Activated CD4-positive, alpha-beta T cell treated with anti-CD3 and anti-CD28 coated beads, Interleukin-2, amount 10 ng/mL, durations not matched to agents 24 days and 14 days (primary cell): ENCODE data around the gene C16orf96. TPM values are rescaled to one million over a fixed set of nuclear protein-coding genes. Genes with fewer than 3 reads are reported as not detected.

Experiments used
- DNase-seq: peaks from one replicate; pipeline ENCODE4 v3.0.0; 2022
- H3K27ac Mint-ChIP-seq: one replicate; pipeline ENCODE4 v1.8.0; 2022; ENCODE audit warnings: mild to moderate bottlenecking, mixed read lengths
- H3K27me3 Mint-ChIP-seq: one replicate; pipeline ENCODE4 v1.8.0; 2022; ENCODE audit warnings: mixed read lengths
- H3K36me3 Mint-ChIP-seq: one replicate; pipeline ENCODE4 v1.8.0; 2022; ENCODE audit warnings: low read depth, mild to moderate bottlenecking, mixed read lengths
- H3K4me1 Mint-ChIP-seq: one replicate; pipeline ENCODE4 v1.8.0; 2021; ENCODE audit warnings: mixed read lengths
- H3K4me3 Mint-ChIP-seq: one replicate; pipeline ENCODE4 v1.8.0; 2022; ENCODE audit warnings: mild to moderate bottlenecking, moderate library complexity, mixed read lengths
- H3K9me3 Mint-ChIP-seq: one replicate; pipeline ENCODE4 v1.8.0; 2021; ENCODE audit warnings: mixed read lengths
- intact Hi-C: fragments of 100-400 bp; cut with micrococcal nuclease; formaldehyde crosslinking; loops from one replicate; pipeline ENCODE4 v1.15.1; 2023
- total RNA-seq: library from RNA; stranded (reverse); gene quantifications from 2 replicates; pipeline ENCODE4 v1.2.3, GENCODE V29; 2022

The C16orf96 gene
- total RNA-seq, 1 donor from 2014 or later = not detected

- H3K4me1 Mint-ChIP-seq = peaks cover 6% of the 10 kb centered on the region
- H3K9me3 Mint-ChIP-seq = peaks cover 3% of the 10 kb centered on the region
- no peaks in the 10 kb centered on the region for H3K27me3 Mint-ChIP-seq
- no peak overlapping the region for H3K4me3 Mint-ChIP-seq
- peaks cover 29% of the 10 kb centered on the region for H3K36me3 Mint-ChIP-seq
- H3K27ac Mint-ChIP-seq = no peak overlapping the region
- intact Hi-C loops = no loop called here
- no peak for DNase-seq
Measured at GRCh38 chr16:4633910-4634635, 77.9 kb downstream of the C16orf96 start.

GRCh38 chr16:4634768-4635167 lies 78.6 kb downstream of the C16orf96 start:
- H3K9me3 Mint-ChIP-seq = peaks cover 3% of the 10 kb centered on the region
- H3K4me3 Mint-ChIP-seq = no peak overlapping the region
- H3K27me3 Mint-ChIP-seq = no peaks in the 10 kb centered on the region
- intact Hi-C loops = no loop called here
- DNase-seq = no peak
- H3K4me1 Mint-ChIP-seq = peaks cover 3% of the 10 kb centered on the region
- no peak overlapping the region for H3K27ac Mint-ChIP-seq
- peaks cover 27% of the 10 kb centered on the region for H3K36me3 Mint-ChIP-seq

DNA sequence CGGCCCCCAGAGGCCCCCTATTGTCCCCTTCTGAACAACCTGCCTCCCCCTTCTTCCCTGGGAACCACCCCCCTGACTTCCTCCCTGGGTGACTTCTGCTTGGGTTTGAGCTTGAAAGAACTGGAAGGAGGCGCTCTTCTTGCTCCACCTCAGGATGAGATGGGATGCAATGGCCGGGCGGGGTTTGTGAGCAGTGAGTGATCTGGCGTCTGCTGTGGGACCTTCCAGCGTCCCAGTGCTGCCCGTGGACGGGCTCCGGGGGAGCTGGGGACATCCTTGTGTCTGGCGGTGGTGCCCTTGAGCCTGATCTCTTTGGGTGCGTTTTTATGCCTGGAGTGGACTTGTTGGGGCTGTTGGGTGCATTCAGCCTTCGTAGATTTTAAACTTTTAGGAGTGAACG lies 80.1 kb downstream of the C16orf96 start:
- no peak overlapping the region for H3K4me3 Mint-ChIP-seq
- no peak for DNase-seq
- H3K36me3 Mint-ChIP-seq = peaks cover 23% of the 10 kb centered on the region
- H3K4me1 Mint-ChIP-seq = peaks cover 11% of the 10 kb centered on the region
- H3K27ac Mint-ChIP-seq = no peak overlapping the region
- intact Hi-C loops = no loop called here
- H3K27me3 Mint-ChIP-seq = no peaks in the 10 kb centered on the region
- peaks cover 2% of the 10 kb centered on the region for H3K9me3 Mint-ChIP-seq

DNA sequence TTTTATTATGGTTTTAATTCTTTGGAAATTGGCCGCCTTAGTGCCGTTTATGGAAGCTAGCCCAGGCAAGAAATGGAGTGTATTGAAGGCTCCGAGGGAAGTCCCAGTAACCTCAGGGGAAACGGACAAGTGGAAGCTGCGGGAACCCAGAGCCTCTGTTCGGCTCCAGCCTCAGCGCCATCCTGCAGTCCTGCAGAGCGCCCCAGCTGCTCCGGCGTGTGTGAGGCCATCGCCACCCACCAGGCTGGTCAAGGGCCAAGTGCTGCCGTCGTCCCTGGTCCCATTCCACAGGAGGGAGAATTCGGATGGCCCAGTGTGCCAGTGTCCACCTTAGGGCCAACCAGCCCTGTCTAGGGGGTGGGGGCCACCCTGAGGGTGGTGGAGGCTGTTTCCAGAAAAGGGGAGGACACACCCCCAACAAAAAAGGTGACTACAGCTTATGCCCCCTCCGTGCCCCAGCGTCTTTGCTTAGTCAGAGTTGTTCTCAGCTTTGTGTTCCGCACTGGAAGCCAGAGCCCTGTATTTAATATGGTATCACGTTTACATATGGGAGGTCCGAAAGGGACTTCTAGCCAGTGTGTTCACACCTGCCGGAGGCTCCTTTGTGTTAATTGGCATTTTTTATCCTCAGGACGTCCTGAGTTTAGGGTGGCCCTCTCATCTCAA lies 81.5 kb downstream of the C16orf96 start:
- no peak for DNase-seq
- intact Hi-C loops = no loop called here
- Mint-ChIP-seq H3K4me1 (peaks cover 11% of the 10 kb centered on the region), H3K4me3 (no peak overlapping the region), H3K9me3 (no peaks in the 10 kb centered on the region), H3K27me3 (no peaks in the 10 kb centered on the region), H3K27ac (no peak overlapping the region), H3K36me3 (peaks cover 14% of the 10 kb centered on the region)

- no peak overlapping the region for H3K4me3 Mint-ChIP-seq
- H3K27ac Mint-ChIP-seq = no peak overlapping the region
- DNase-seq = no peak
- no peaks in the 10 kb centered on the region for H3K27me3 Mint-ChIP-seq
- H3K36me3 Mint-ChIP-seq = peaks cover 7% of the 10 kb centered on the region
- H3K4me1 Mint-ChIP-seq = peaks cover 13% of the 10 kb centered on the region
- intact Hi-C loops = no loop called here
- H3K9me3 Mint-ChIP-seq = no peaks in the 10 kb centered on the region
Measured at GRCh38 chr16:4639899-4640509, 83.9 kb downstream of the C16orf96 start.

DNA sequence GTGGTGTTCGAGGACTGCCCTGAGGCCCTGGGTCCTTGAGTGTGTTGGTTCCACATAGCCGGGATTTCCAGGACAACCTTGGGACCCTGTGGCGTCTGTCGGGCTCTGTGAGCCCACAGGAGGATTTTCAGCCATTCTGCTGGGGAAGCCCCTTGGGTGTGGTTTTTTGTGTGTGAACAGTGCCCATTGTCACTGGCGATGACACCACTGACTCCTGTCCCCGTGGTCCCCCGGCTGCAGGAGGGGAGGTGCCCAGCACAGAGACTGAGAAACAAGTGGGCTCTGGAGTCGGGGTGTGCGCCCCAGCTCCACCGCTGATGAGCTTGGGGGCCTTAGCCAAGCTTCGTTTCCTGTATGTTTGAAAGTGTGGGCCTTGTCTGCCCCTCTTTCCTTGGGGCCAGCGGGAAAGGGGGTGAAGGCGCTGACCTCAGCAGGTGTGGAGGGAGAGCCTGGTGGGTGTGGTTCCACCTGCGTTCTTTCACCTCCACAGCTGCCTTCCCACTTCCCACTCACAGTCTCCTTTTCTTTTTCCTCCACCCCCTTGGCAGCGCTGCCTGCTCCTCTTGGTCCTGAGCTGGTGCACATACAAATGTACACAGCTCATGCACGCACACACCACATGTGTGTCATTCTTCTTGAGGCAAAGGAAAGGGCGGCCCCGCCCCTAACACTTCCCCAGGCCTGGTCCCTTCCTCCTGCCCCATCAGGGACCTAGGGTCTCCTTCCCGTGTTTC lies 84.6 kb downstream of the C16orf96 start:
- Mint-ChIP-seq H3K27me3 (no peaks in the 10 kb centered on the region), H3K36me3 (peaks cover 6% of the 10 kb centered on the region), H3K4me1 (peaks cover 19% of the 10 kb centered on the region), H3K9me3 (no peaks in the 10 kb centered on the region), H3K27ac (no peak overlapping the region), H3K4me3 (no peak overlapping the region)
- intact Hi-C loops = no loop called here
- no peak for DNase-seq

DNA sequence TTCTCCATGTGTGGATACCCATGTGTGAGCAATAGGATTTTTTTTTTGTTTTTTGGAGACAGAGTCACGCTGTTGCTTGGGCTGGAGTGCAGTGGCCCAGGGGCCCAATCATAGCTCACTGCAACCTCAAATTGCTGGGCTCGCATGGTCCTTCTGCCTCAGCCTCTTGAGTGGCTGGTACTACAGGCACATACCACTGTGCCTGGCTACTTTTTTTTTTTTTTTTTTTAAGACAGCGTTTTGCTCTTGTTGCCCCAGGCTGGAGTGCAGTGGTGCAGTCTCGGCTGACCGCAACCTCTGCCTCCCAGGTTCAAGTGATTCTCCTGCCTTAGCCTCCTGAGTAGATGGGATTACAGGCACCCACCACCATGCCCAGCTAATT lies 85.2 kb downstream of the C16orf96 start:
- H3K4me3 Mint-ChIP-seq = no peak overlapping the region
- peaks cover 17% of the 10 kb centered on the region for H3K4me1 Mint-ChIP-seq
- intact Hi-C loops = no loop called here
- no peaks in the 10 kb centered on the region for H3K27me3 Mint-ChIP-seq
- no peak overlapping the region for H3K27ac Mint-ChIP-seq
- peaks cover 3% of the 10 kb centered on the region for H3K36me3 Mint-ChIP-seq
- DNase-seq = no peak
- no peaks in the 10 kb centered on the region for H3K9me3 Mint-ChIP-seq

GRCh38 chr16:4641895-4642294 lies 85.8 kb downstream of the C16orf96 start:
- intact Hi-C loops = no loop called here
- Mint-ChIP-seq H3K27ac (no peak overlapping the region), H3K27me3 (no peaks in the 10 kb centered on the region), H3K36me3 (peaks cover 2% of the 10 kb centered on the region), H3K4me1 (peaks cover 18% of the 10 kb centered on the region), H3K4me3 (no peak overlapping the region), H3K9me3 (no peaks in the 10 kb centered on the region)
- DNase-seq = no peak

GRCh38 chr16:4646773-4647643 lies 90.9 kb downstream of the C16orf96 start:
- no peak overlapping the region for H3K27ac Mint-ChIP-seq

DNA sequence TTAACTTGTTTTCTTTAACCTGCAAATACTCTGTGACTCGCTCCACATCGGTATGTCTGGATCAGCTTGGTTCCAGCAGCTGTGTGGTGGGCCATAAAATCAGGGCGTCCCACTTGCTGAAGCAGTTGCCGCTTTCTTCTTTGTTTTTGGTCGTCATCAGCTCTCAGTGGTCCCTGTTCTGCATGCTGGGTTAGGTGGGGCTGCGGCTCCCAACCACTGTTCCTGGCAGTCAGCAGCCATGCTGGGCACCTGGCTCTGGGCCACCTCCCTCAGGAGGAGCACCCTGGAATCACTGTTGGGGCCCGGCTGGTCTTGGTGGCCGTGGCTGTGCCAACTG lies 91.5 kb downstream of the C16orf96 start:
- peaks cover 26% of the 10 kb centered on the region for H3K4me1 Mint-ChIP-seq
- DNase-seq = no peak
- no peaks in the 10 kb centered on the region for H3K9me3 Mint-ChIP-seq
- H3K27me3 Mint-ChIP-seq = no peaks in the 10 kb centered on the region
- no peak overlapping the region for H3K27ac Mint-ChIP-seq
- H3K4me3 Mint-ChIP-seq = no peak overlapping the region
- intact Hi-C loops = no loop called here
- H3K36me3 Mint-ChIP-seq = peaks cover 24% of the 10 kb centered on the region

More at GRCh38 chr16:4646773-4647643, 90.9 kb downstream of the C16orf96 start:
- DNase-seq = peak; percentile 64
- peaks cover 26% of the 10 kb centered on the region for H3K4me1 Mint-ChIP-seq
- intact Hi-C loops = no loop called here
- H3K4me3 Mint-ChIP-seq = no peak overlapping the region
- H3K36me3 Mint-ChIP-seq = peaks cover 24% of the 10 kb centered on the region
- H3K27me3 Mint-ChIP-seq = no peaks in the 10 kb centered on the region
- H3K9me3 Mint-ChIP-seq = no peaks in the 10 kb centered on the region

- no peaks in the 10 kb centered on the region for H3K27me3 Mint-ChIP-seq
- no peaks in the 10 kb centered on the region for H3K9me3 Mint-ChIP-seq
- peaks cover 25% of the 10 kb centered on the region for H3K4me1 Mint-ChIP-seq
- intact Hi-C loops = no loop called here
- H3K27ac Mint-ChIP-seq = peak overlapping the region; percentile 69
- DNase-seq = no peak
- no peak overlapping the region for H3K4me3 Mint-ChIP-seq
- peaks cover 30% of the 10 kb centered on the region for H3K36me3 Mint-ChIP-seq
Measured at GRCh38 chr16:4648917-4649316, 92.8 kb downstream of the C16orf96 start.

DNA sequence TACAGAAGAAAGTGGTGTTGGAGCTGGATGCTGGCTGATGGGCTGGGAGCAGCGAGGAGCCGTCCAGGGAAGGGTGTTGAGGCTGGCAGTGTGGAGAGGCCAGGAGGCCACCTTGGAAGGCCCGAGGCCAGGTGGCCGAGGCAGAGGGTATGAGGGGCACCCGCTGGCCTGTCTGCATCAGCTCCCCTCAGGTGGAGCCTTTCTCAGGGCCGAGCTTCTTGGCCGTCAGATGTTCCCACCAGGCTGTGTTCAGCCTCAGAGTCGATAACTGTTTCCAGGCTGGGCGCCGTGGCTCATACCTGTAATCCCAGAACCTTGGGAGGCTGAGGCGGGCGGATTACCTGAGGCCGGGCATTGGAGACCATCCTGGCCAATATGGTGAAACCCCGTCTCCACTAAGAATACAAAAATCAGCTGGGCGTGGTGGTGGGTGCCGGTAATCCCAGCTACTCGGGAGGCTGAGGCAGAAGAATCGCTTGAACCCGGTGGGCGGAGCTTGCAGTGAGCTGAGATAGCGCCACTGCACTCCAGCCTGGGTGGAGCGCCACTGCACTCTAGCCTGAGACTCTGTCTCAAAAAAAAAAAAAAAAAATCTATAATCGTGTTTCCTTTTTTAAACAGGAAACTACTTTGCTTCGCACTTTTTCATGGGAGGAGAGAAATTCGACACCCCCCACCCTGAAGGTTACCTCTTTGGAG lies 93.8 kb downstream of the C16orf96 start:
- H3K27me3 Mint-ChIP-seq = no peaks in the 10 kb centered on the region
- intact Hi-C loops = no loop called here

More for the DNA sequence above, 93.8 kb downstream of the C16orf96 start:
- Mint-ChIP-seq H3K27ac (peak overlapping the region; percentile 69), H3K4me1 (peaks cover 25% of the 10 kb centered on the region), H3K4me3 (no peak overlapping the region), H3K9me3 (no peaks in the 10 kb centered on the region), H3K36me3 (peaks cover 34% of the 10 kb centered on the region)
- peak; percentile 72 for DNase-seq
